ENCODE data around the gene C19orf25. TPM values are rescaled to one million over a fixed set of nuclear protein-coding genes. Genes with fewer than 3 reads are reported as not detected.

The C19orf25 gene
- total RNA-seq, 2 donors from 2014 or later = 40.0 to 51.1 TPM

GRCh38 chr19:1510442-1510806 is 31.4 kb upstream of the C19orf25 start:
- Histone ChIP-seq H3K36me3 (ENCODE audit: control insufficient read depth, insufficient read depth, low read length) (no peaks in the 10 kb centered on the region), H3K27ac (ENCODE audit: low read depth, low read length) (no peak overlapping the region), H3K4me3 (ENCODE audit: low read length) (no peak overlapping the region), H3K9ac (ENCODE audit: extremely low read depth, low read length, poor library complexity, severe bottlenecking) (no peak overlapping the region), H3K4me1 (ENCODE audit: control insufficient read depth, insufficient read depth, low read length) (peaks cover 7% of the 10 kb centered on the region), H3K27me3 (ENCODE audit: control insufficient read depth, insufficient read depth, low read length, poor library complexity, severe bottlenecking) (peaks cover 38% of the 10 kb centered on the region), H3K9me3 (ENCODE audit: control insufficient read depth, low read length) (no peaks in the 10 kb centered on the region)
- peak overlapping the region; percentile 12 for H3K4me3 Mint-ChIP-seq
- peaks cover 3% of the 10 kb centered on the region for H3K36me3 Mint-ChIP-seq (ENCODE audit: low read depth)
- H3K4me1 Mint-ChIP-seq = peaks cover 3% of the 10 kb centered on the region
- DNase-seq = no peak
- TF ChIP-seq, protein P1, sequence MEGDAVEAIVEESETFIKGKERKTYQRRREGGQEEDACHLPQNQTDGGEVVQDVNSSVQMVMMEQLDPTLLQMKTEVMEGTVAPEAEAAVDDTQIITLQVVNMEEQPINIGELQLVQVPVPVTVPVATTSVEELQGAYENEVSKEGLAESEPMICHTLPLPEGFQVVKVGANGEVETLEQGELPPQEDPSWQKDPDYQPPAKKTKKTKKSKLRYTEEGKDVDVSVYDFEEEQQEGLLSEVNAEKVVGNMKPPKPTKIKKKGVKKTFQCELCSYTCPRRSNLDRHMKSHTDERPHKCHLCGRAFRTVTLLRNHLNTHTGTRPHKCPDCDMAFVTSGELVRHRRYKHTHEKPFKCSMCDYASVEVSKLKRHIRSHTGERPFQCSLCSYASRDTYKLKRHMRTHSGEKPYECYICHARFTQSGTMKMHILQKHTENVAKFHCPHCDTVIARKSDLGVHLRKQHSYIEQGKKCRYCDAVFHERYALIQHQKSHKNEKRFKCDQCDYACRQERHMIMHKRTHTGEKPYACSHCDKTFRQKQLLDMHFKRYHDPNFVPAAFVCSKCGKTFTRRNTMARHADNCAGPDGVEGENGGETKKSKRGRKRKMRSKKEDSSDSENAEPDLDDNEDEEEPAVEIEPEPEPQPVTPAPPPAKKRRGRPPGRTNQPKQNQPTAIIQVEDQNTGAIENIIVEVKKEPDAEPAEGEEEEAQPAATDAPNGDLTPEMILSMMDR (conservative IDR thresholded peaks at IDR 0.05) = no peak
- H3K9me3 Mint-ChIP-seq = peaks cover 3% of the 10 kb centered on the region
- WGBS, 2 experiments (ENCODE audit: insufficient coverage in 1 of 2, insufficient read length in 1 of 2) = 36 to 60% methylated on average over 9 to 25 of the region's 25 CpGs
- peaks cover 54% of the 10 kb centered on the region for H3K27me3 Mint-ChIP-seq (ENCODE audit: insufficient read depth)
- H3K27ac Mint-ChIP-seq = no peak overlapping the region

GRCh38 chr19:1509602-1510441 is 30.8 kb upstream of the C19orf25 start:
- no peak for DNase-seq
- Mint-ChIP-seq H3K4me1 (peaks cover 3% of the 10 kb centered on the region), H3K36me3 (ENCODE audit: low read depth) (peaks cover 5% of the 10 kb centered on the region), H3K9me3 (peaks cover 5% of the 10 kb centered on the region), H3K27ac (no peak overlapping the region), H3K4me3 (peak overlapping the region; percentile 16), H3K27me3 (ENCODE audit: insufficient read depth) (peaks cover 55% of the 10 kb centered on the region)
- H3K4me3 ChIP-seq (ENCODE audit: low read length) = no peak overlapping the region
- no peaks in the 10 kb centered on the region for H3K9me3 ChIP-seq (ENCODE audit: control insufficient read depth, low read length)
- TF ChIP-seq, protein P1 (conservative IDR thresholded peaks at IDR 0.05) = no peak
- H3K9ac ChIP-seq (ENCODE audit: extremely low read depth, low read length, poor library complexity, severe bottlenecking) = no peak overlapping the region
- no peaks in the 10 kb centered on the region for H3K36me3 ChIP-seq (ENCODE audit: control insufficient read depth, insufficient read depth, low read length)
- peaks cover 7% of the 10 kb centered on the region for H3K4me1 ChIP-seq (ENCODE audit: control insufficient read depth, insufficient read depth, low read length)
- peaks cover 38% of the 10 kb centered on the region for H3K27me3 ChIP-seq (ENCODE audit: control insufficient read depth, insufficient read depth, low read length, poor library complexity, severe bottlenecking)
- 81 to 83% methylated on average over 7 to 11 of the region's 11 CpGs for WGBS, 2 experiments (ENCODE audit: insufficient coverage in 1 of 2, insufficient read length in 1 of 2)
- no peak overlapping the region for H3K27ac ChIP-seq (ENCODE audit: low read depth, low read length)

GRCh38 chr19:1508507-1508856 is 29.5 kb upstream of the C19orf25 start:
- peaks cover 5% of the 10 kb centered on the region for H3K9me3 Mint-ChIP-seq
- H3K27ac Mint-ChIP-seq = no peak overlapping the region
- no peak for DNase-seq
- Histone ChIP-seq H3K4me1 (ENCODE audit: control insufficient read depth, insufficient read depth, low read length) (peaks cover 7% of the 10 kb centered on the region), H3K9ac (ENCODE audit: extremely low read depth, low read length, poor library complexity, severe bottlenecking) (no peak overlapping the region), H3K4me3 (ENCODE audit: low read length) (peak overlapping the region; percentile 72), H3K27ac (ENCODE audit: low read depth, low read length) (no peak overlapping the region), H3K36me3 (ENCODE audit: control insufficient read depth, insufficient read depth, low read length) (no peaks in the 10 kb centered on the region), H3K27me3 (ENCODE audit: control insufficient read depth, insufficient read depth, low read length, poor library complexity, severe bottlenecking) (peaks cover 34% of the 10 kb centered on the region), H3K9me3 (ENCODE audit: control insufficient read depth, low read length) (no peaks in the 10 kb centered on the region)
- peaks cover 5% of the 10 kb centered on the region for H3K36me3 Mint-ChIP-seq (ENCODE audit: low read depth)
- peaks cover 3% of the 10 kb centered on the region for H3K4me1 Mint-ChIP-seq
- WGBS, 2 experiments (ENCODE audit: insufficient coverage in 1 of 2, insufficient read length in 1 of 2) = 34 to 48% methylated on average over 9 to 12 of the region's 12 CpGs
- peaks cover 59% of the 10 kb centered on the region for H3K27me3 Mint-ChIP-seq (ENCODE audit: insufficient read depth)
- H3K4me3 Mint-ChIP-seq = peak overlapping the region; percentile 75
- TF ChIP-seq, protein P1 (conservative IDR thresholded peaks at IDR 0.05) = no peak

Data from endodermal cell (in vitro differentiated cells).